H7 (cell line): Measurements from ENCODE around the gene C13orf42. TPM values are rescaled to one million over a fixed set of nuclear protein-coding genes. Genes with fewer than 3 reads are reported as not detected.

Experiments used
- DNase-seq: peaks from one replicate; pipeline ENCODE4 v3.0.0; 2012
- H3K27me3 ChIP-seq: 2 replicates; pipeline ENCODE4 v1.6.0; 2011; ENCODE audit warnings: mild to moderate bottlenecking, low read length; ENCODE audit not compliant: control insufficient read depth, insufficient read depth
- H3K36me3 ChIP-seq: replicated peaks from 2 replicates; pipeline ENCODE4 v1.5.1; 2011; ENCODE audit warnings: low read length; ENCODE audit not compliant: control insufficient read depth, insufficient read depth
- H3K4me3 ChIP-seq: 2 replicates; pipeline ENCODE4 v1.5.1; 2011; ENCODE audit warnings: low read depth, mild to moderate bottlenecking, control low read depth, low read length, moderate library complexity; ENCODE audit not compliant: insufficient read depth
- total RNA-seq: library from RNA; depleted of rRNA; stranded (reverse); fragments of >200 nt; shearing (Covaris generic); gene quantifications from 2 replicates; pipeline ENCODE4 v1.2.3, GENCODE V29; 2014; rRNA removed

Gene C13orf42
- 5.9 and 6.0 TPM in 2 replicates for total RNA-seq

DNA sequence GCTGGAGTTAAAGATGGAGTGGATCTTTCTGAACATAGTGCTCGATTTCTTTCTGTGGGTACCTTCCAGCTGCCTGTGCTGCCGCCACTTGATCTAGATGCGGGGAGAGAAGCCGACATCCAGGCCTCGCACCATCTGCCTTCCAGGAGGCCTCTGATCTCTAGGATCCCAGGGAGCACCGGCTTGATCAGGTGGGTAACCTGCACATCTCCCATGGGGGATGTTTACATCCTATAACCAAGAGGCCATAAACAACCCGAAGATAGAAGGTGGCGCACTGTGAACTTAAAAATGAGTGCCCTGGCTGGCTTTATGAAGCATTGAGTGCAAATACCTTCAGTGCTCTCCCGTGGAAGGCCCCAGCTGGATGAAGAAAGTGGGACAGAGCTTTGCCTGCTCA lies at the start of gene C13orf42:
Gene C13orf42 (minus strand): TSS at position 101 of the 400 bp plus-strand sequence. CDS start 65 bp downstream, at position 36.
- Histone ChIP-seq H3K4me3 (no peak within 1 kb of the TSS), H3K36me3 (no peaks in the 10 kb centered on the region), H3K27me3 (no peaks in the 10 kb centered on the region)
- no peak for DNase-seq

GRCh38 chr13:51158880-51159518 lies 47.9 kb upstream of the C13orf42 start:
- DNase-seq: no peak
- no peaks in the 10 kb centered on the region for H3K27me3 ChIP-seq
- no peak overlapping the region for H3K4me3 ChIP-seq
- 0 out of 2 replicates have a peak, but pooled peaks cover 1% of the 10 kb centered on the region for H3K36me3 ChIP-seq

GRCh38 chr13:51158365-51158764 lies 47.3 kb upstream of the C13orf42 start:
- Histone ChIP-seq H3K27me3 (no peaks in the 10 kb centered on the region), H3K4me3 (no peak overlapping the region), H3K36me3 (0 out of 2 replicates have a peak, but pooled peaks cover 1% of the 10 kb centered on the region)
- DNase-seq: no peak

DNA sequence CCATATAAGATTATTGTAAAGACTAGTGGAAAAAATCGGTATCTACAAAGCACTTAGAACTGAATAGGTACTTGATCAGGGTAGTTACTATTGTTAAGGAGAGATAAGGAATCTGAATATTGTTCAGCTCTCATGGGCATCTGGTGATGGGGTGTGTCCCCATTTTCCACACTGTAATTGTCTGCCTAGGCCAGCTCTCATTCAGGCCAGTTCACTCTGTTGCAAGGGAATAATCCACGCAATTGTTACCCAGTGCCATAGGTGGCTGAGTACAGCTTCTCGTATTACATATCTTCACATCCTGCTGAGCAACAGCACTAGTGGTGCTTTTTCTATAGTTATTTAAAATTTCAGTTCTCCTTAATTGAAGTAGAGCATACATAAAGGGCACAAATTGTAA lies 45.6 kb upstream of the C13orf42 start:
- DNase-seq: no peak
- no peak overlapping the region for H3K4me3 ChIP-seq
- H3K36me3 ChIP-seq: 0 out of 2 replicates have a peak, but pooled peaks cover 1% of the 10 kb centered on the region
- no peaks in the 10 kb centered on the region for H3K27me3 ChIP-seq

GRCh38 chr13:51155776-51156515 lies 44.9 kb upstream of the C13orf42 start:
- Histone ChIP-seq H3K36me3 (0 out of 2 replicates have a peak, but pooled peaks cover 1% of the 10 kb centered on the region), H3K27me3 (no peaks in the 10 kb centered on the region), H3K4me3 (no peak overlapping the region)
- no peak for DNase-seq

- no peaks in the 10 kb centered on the region for H3K27me3 ChIP-seq
- 0 out of 2 replicates have a peak, but pooled peaks cover 1% of the 10 kb centered on the region for H3K36me3 ChIP-seq
- no peak overlapping the region for H3K4me3 ChIP-seq
- no peak for DNase-seq
Measured at GRCh38 chr13:51155161-51155560, 44.1 kb upstream of the C13orf42 start.

GRCh38 chr13:51154029-51154555 lies 43.0 kb upstream of the C13orf42 start:
- DNase-seq: no peak
- Histone ChIP-seq H3K27me3 (no peaks in the 10 kb centered on the region), H3K36me3 (0 out of 2 replicates have a peak, but pooled peaks cover 1% of the 10 kb centered on the region), H3K4me3 (no peak overlapping the region)

DNA sequence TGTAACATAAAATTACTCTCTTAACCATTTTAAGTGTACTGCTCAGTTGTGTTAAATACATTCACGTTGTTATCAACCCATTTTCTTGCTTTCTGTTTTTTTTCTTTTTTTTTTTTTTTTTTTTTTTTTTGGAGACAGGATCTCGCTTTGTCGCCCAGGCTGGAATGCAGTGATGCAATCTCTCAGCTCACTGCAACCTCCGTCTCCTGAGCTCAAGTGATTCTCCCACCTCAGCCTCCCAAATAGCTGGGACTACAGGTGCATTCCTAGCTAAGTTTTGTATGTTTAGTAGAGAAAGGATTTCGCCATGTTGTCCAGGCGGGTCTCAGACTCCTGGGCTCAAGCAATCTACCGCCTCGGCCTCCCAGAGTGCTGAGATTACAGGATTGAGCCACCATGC lies 42.5 kb upstream of the C13orf42 start:
- DNase-seq: no peak
- H3K4me3 ChIP-seq: no peak overlapping the region
- no peaks in the 10 kb centered on the region for H3K27me3 ChIP-seq
- H3K36me3 ChIP-seq: 0 out of 2 replicates have a peak, but pooled peaks cover 1% of the 10 kb centered on the region

- no peak for DNase-seq
- H3K4me3 ChIP-seq: no peak overlapping the region
- 0 out of 2 replicates have a peak, but pooled peaks cover 1% of the 10 kb centered on the region for H3K36me3 ChIP-seq
- H3K27me3 ChIP-seq: no peaks in the 10 kb centered on the region
Measured at GRCh38 chr13:51152701-51153100, 41.6 kb upstream of the C13orf42 start.

- DNase-seq: no peak
- H3K27me3 ChIP-seq: no peaks in the 10 kb centered on the region
- 0 out of 2 replicates have a peak, but pooled peaks cover 1% of the 10 kb centered on the region for H3K36me3 ChIP-seq
- H3K4me3 ChIP-seq: no peak overlapping the region
Measured at GRCh38 chr13:51151463-51151862, 40.4 kb upstream of the C13orf42 start.

- peak; percentile 62 for DNase-seq
- no peaks in the 10 kb centered on the region for H3K27me3 ChIP-seq
- H3K36me3 ChIP-seq: no peaks in the 10 kb centered on the region
- no peak overlapping the region for H3K4me3 ChIP-seq
Measured at GRCh38 chr13:51148952-51149573, 38.0 kb upstream of the C13orf42 start.

DNA sequence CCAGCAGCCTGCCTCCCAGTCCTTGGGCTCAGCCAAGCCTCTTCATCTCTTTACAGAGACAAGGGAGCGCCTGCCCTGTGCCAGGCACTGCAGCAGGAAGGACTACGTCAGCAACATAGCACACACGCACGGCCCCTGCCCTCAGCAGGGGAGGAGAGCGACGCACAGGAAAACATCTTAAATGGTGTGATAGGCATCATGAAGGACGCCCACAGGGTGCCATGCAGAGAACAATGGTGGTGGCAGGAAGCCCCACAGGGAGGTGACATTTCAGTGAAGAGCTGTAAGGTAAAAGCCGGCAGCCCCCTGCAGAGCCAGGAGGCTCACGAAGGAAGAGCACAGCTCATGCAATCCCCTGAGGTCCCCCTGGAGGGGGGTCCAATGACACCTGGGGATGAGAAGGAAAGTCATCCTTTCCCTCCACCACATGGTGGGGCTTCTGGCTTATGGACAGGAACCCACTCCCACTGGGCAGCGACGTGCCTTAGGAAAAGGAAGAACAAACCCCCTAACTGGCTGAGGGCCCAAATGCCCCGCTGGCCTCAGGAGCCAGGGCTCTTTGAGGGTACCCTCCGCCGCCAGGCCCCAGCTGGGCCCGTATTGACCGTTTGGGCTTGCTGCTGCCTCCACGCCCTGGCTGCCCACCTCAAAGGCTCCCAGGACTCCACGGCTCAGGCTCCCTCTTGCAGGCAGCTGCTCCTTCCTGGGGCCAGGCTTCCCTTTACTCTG lies 37.3 kb upstream of the C13orf42 start:
- H3K27me3 ChIP-seq: no peaks in the 10 kb centered on the region
- no peaks in the 10 kb centered on the region for H3K36me3 ChIP-seq
- H3K4me3 ChIP-seq: no peak overlapping the region
- DNase-seq: peak; percentile 71

- DNase-seq: no peak
- Histone ChIP-seq H3K36me3 (no peaks in the 10 kb centered on the region), H3K4me3 (no peak overlapping the region), H3K27me3 (no peaks in the 10 kb centered on the region)
Measured at GRCh38 chr13:51147732-51148131, 36.7 kb upstream of the C13orf42 start.

GRCh38 chr13:51146667-51147066 lies 35.6 kb upstream of the C13orf42 start:
- Histone ChIP-seq H3K4me3 (no peak overlapping the region), H3K36me3 (no peaks in the 10 kb centered on the region), H3K27me3 (no peaks in the 10 kb centered on the region)
- no peak for DNase-seq
